GM18517 (cell line): ENCODE measurements around the gene SLC7A1.

Experiments used
- ATAC-seq: cut with Tn5 transposase; IDR thresholded peaks from one replicate; pipeline ENCODE4 v1.9.1; 2021; ENCODE audit warnings: mild to moderate bottlenecking, moderate library complexity; ENCODE audit not compliant: unreplicated experiment

Gene SLC7A1

DNA sequence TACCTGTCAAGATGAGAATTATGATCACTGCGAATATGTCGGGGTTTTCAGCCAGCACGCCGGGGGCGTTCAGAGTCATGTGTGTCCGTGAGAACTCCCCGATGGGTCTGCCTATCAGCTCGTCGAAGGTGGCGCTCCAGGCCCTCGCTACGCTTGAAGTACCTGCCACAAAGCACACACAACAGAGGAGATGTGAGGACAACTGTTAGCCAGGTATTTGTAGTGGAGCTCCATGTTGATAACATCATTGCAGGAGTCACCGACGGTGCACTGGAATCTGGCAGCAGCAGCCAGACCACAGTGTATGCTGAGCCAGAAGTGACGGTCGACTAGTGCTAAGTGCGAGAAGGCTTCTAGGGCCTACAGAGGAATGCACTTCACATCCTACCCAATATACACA lies 62.7 kb downstream of the SLC7A1 start:
- ATAC-seq: no peak

GRCh38 chr13:29532116-29532515 lies 63.4 kb downstream of the SLC7A1 start:
- no peak for ATAC-seq

DNA sequence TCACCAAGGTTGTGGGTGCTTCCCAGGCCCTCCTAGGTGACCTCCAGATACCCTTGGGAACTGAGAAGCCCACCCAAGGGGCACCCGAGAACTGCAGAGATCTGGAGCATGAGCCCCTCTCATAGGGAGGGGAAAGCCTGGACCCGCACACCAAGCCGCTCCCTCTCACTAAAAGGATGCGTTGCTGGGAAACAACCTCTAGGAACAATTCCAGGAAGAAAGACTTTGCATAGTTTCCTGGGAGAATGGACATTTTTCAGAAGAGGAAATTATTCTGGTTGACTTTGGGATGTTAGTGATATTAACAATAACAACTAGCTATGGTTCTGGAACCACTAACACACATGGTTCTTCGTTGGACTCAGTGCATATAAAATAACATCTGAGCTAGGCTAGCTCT lies 64.6 kb downstream of the SLC7A1 start:
- ATAC-seq: no peak

- ATAC-seq: no peak
Observed at GRCh38 chr13:29529754-29530153, 65.7 kb downstream of the SLC7A1 start.

- ATAC-seq: no peak
Observed at GRCh38 chr13:29527916-29528315, 67.6 kb downstream of the SLC7A1 start.

- ATAC-seq: no peak
Observed at GRCh38 chr13:29527511-29527910, 68.0 kb downstream of the SLC7A1 start.

- no peak for ATAC-seq
Observed at GRCh38 chr13:29526741-29527140, 68.7 kb downstream of the SLC7A1 start.

GRCh38 chr13:29525757-29526156 lies 69.7 kb downstream of the SLC7A1 start:
- ATAC-seq: no peak

GRCh38 chr13:29524641-29525040 lies 70.8 kb downstream of the SLC7A1 start:
- no peak for ATAC-seq

GRCh38 chr13:29524176-29524575 lies 71.3 kb downstream of the SLC7A1 start:
- no peak for ATAC-seq

DNA sequence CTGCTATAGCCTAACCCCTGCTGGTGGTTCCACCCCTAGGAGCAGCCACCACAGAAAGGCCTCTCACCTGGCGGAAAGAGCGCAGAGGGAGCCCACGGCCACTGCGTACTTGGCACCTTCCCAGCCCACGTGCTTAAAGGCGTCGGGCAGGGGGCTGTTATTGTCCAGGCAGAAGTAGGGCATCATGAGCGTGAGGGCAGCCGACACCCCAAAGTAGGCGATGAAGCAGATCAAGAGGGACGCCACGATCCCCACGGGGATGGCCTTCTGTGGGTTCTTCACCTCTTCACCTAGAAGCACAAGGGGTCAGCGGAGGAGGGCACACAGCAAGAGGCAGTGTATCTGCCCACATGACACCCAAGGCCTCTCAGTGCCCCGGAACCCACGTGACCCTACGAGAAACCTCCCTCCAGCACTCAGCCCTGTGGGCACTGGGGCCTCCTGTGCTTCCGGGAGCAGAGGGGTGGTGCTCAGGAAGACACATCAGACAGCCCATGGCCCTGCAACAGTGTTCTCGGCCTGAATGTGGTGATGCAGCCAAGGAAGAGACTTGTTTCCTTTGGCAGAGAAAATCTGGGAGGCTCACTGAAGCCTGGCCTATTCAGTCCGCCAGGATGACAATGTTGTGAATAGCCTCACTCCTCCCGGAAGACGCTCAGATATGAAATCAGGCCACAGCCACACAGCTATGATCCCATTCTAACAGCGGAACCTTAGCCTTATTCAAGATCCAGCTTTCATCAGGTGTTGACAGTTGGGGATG lies 72.1 kb downstream of the SLC7A1 start:
- ATAC-seq: no peak

- ATAC-seq: no peak
Observed at GRCh38 chr13:29522044-29522685, 73.3 kb downstream of the SLC7A1 start.

DNA sequence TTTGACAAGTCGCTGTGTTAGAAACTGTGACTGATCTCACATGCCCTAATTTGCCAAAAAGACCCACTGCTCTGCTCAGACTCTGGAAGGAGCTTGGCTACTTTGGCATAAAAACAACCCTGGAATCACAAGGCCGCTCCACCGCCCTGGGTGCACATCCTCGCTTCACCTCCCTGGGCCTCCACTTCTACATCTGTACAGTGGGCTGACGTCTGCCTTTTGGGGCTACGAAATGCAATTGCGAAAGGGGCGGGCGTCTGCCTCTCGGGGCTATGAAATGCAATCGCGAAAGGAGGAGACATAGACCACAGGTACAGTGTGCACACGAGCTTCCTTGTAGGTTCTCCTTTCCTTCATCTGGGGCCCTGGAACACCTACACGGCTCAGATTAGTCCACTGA lies 74.2 kb downstream of the SLC7A1 start:
- no peak for ATAC-seq

DNA sequence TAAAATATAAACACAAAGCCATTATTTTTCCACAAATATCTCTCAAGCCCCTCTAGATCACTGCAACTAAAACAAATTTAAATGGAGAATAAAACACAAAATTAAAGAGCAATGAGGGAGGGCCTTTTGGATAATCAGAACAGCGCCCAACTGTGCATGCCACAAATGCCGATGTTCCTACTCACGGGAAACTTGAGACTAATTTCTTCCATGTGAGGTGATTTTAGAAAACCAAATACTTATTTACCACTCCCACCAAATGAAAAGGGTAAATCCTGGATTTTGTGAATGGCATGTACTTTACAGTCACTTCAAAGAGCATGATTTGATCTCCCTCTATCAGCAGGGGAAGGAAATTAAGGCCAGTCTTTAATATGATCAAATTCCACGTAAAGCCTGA lies 74.8 kb downstream of the SLC7A1 start:
- ATAC-seq: no peak

- no peak for ATAC-seq
Observed at GRCh38 chr13:29519921-29520320, 75.6 kb downstream of the SLC7A1 start.

- no peak for ATAC-seq
Observed at GRCh38 chr13:29516880-29517279, 78.6 kb downstream of the SLC7A1 start.

- no peak for ATAC-seq
Observed at GRCh38 chr13:29516012-29516411, 79.5 kb downstream of the SLC7A1 start.

- ATAC-seq: no peak
Observed at GRCh38 chr13:29515372-29515771, 80.1 kb downstream of the SLC7A1 start.

DNA sequence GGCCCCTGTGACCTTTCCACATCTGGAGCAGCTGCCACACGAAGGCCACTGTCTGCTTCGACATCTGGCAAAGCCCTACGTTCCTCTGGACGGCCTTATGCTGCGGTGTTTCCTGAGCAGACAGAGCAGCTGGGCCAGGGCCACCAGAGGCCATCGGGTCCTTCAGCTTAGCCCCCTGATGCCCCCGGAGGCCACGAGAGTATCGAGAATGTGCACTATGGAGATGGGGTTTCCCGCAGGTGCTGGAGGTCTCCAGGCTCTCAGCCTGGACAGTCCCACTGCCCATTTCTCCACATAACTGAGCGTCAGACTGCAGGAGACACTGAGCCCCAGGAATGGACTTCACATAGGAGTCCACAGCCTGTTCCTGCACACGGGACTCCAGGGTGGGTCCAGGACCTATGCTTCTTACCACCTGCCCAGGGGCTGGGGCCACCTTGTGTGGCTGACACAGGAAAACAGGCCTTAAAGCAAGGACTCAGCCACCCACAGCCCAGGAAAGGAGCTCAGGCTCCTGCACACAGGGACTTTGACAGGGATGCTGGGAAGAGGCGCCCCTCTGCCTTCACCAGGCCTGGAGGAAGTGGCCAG lies 80.7 kb downstream of the SLC7A1 start:
- no peak for ATAC-seq

DNA sequence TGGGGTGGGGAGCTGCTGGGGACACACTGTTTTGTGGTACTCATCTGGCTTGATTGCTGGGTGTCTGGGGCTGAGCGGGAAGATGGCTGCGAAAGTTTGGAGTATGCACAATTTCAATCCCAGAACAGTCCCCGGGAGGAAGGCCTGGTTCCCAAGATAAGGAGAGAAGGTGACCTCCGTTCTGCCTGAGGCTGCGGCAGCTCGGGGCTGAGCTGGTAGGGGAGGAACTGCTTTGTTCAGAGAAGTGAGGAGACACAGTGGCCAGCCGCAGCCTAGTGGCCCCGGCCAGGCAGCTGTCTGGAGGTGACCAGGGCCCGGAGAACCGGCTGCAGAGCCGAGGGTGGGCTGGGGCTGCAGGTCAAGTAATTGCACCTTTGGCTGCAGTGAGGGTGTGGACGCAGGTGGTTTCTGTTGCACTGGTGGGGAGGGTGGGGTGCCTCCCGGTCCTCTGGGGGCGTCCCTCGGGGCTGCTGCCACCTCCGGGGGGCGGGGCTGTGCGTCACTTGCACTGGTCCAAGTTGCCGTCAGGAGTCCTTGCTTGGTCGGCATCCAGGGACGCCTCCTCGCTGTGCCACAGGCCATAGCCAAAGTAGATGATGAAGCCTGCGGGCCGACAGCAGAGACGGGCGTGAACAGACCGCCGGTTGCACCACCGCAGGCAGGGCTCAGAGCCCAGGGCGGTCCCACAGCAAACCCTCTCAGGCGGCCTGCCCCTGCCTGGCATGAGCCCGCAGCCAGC lies 81.3 kb downstream of the SLC7A1 start:
- ATAC-seq: no peak
